ENCODE data around the gene SLC27A1. TPM values are rescaled to one million over a fixed set of nuclear protein-coding genes. Genes with fewer than 3 reads are reported as not detected.

Gene SLC27A1
- total RNA-seq: 59.3 TPM
- long read RNA-seq, transcript SLC27A1-201 (12 exons, 3,594 nt): major isoform, 12 of 125 reads
- long read RNA-seq, partial matches to known transcripts: 24 of 125 reads
- long read RNA-seq, other reads (novel, unspliced or antisense): 89 of 125 reads

DNA sequence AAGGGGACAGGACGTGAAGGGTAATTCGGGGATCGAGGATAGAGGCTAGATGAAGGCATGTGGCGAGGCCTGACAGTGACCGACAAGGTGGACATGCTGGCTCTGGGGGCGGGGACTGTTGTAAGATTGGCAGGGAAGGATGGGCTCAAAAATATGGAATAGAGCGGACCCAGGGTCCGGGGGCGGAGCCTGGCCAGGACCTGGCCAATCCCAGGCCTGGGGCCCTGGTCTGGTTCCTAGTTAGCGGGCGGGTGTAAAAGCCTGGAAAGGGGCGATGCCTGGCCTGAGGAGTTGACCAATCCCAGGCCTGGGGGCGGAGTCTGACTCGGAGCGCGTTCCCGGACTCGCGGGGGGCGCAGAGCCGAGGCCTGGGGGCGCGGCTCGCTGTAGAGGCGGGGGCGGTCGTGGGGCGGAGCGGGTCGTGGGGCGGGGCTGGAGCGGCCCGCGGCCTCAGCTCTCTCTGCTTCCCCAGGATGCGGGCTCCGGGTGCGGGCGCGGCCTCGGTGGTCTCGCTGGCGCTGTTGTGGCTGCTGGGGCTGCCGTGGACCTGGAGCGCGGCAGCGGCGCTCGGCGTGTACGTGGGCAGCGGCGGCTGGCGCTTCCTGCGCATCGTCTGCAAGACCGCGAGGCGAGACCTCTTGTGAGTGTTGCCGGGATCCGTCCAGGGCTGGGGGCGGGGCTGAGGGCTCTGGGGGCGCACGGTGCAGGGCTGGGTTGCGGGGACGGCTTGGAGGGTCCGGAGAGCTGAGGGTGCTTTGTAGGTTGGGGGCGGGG is at the start of gene SLC27A1:
Gene SLC27A1 (plus strand): TSS at position 457 of the 774 bp plus-strand sequence. CDS start 17 bp downstream, at position 474.
- peak within 1 kb of the TSS; percentile 97 for H3K27ac ChIP-seq (replicated peaks)
- H3K9me3 ChIP-seq (replicated peaks): no peaks in the 10 kb centered on the region
- H3K4me3 ChIP-seq: peak within 1 kb of the TSS; percentile 93
- no peak for TF ChIP-seq CTCF (IDR thresholded peaks at IDR 0.05; ENCODE audit: borderline replicate concordance)
- no peaks in the 10 kb centered on the region for H3K27me3 ChIP-seq (ENCODE audit: low read depth)
- peaks cover 68% of the 10 kb centered on the region for H3K4me1 ChIP-seq
- intact Hi-C loops (cut with micrococcal nuclease): loop anchor here (2.0 kb wide), 1 partner anchor 41 kb away; the partner anchor contains the start of gene PGLS
- H3K36me3 ChIP-seq: peaks cover 13% of the 10 kb centered on the region
- DNase-seq: peak; percentile 98

DNA sequence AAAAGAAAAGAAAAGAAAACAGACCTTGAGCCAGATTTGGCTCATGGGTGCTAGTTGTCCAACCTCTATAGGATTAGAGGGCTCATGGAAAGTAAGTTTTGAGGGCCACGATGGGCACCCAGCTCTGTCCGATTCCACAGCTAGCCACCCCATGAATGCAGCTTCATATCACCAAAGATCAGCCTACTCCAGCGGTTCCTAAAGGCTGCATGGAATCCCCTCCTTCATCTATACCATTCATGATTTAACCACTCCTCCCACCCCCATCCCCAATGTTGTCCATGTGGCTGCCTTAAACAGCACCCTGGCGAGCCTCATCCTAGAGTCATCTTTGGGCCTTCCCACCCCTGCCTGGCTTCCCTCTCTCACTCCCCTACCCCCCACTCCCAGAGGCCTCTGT is 48.4 kb upstream of the SLC27A1 start:
- no peak for TF ChIP-seq CTCF (IDR thresholded peaks at IDR 0.05; ENCODE audit: borderline replicate concordance)
- no peaks in the 10 kb centered on the region for H3K9me3 ChIP-seq (replicated peaks)
- intact Hi-C loops (cut with micrococcal nuclease): no loop called here
- peaks cover 20% of the 10 kb centered on the region for H3K4me1 ChIP-seq
- peaks cover 4% of the 10 kb centered on the region for H3K27me3 ChIP-seq (ENCODE audit: low read depth)
- H3K36me3 ChIP-seq: peaks cover 5% of the 10 kb centered on the region
- H3K27ac ChIP-seq (replicated peaks): no peak overlapping the region
- DNase-seq: no peak
- H3K4me3 ChIP-seq: no peak overlapping the region

DNA sequence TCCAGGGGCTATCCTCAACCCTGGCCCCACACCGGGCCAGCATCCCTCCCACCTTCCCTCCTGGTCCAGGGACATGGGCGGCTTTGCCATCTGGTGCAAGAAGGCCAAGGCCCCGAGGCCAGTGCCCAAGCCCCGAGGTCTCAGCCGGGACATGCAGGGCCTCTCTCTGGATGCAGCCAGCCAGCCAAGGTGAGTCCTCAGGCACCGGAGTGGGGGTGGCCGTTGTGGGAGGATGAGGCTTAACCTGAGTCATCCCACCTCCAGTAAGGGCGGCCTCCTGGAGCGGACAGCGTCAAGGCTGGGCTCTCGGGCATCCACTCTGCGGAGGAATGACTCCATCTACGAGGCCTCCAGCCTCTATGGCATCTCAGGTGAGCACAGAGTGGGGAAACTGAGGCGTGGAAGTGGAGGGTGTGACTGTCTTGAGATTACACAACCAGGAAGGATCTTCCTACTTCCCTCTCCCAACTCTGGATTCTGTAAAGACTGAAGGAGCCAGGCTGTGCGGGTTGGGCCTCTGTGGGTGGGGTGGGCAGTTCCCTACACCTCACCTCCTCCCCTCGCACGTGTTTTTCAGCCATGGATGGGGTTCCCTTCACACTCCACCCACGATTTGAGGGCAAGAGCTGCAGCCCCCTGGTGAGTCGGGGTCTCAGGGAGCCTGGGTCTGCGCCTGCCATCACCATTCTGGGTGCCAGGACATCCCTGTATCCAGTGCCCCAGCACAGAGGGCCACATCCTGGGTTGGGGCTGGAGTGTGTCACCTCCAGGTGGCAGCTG is 46.7 kb upstream of the SLC27A1 start:
- Histone ChIP-seq H3K27me3 (ENCODE audit: low read depth) (no peaks in the 10 kb centered on the region), H3K36me3 (peaks cover 5% of the 10 kb centered on the region), H3K9me3 (replicated peaks) (no peaks in the 10 kb centered on the region), H3K4me1 (peaks cover 19% of the 10 kb centered on the region), H3K27ac (replicated peaks) (no peak overlapping the region), H3K4me3 (no peak overlapping the region)
- no peak for DNase-seq
- no peak for TF ChIP-seq CTCF (IDR thresholded peaks at IDR 0.05; ENCODE audit: borderline replicate concordance)
- intact Hi-C loops (cut with micrococcal nuclease): no loop called here

DNA sequence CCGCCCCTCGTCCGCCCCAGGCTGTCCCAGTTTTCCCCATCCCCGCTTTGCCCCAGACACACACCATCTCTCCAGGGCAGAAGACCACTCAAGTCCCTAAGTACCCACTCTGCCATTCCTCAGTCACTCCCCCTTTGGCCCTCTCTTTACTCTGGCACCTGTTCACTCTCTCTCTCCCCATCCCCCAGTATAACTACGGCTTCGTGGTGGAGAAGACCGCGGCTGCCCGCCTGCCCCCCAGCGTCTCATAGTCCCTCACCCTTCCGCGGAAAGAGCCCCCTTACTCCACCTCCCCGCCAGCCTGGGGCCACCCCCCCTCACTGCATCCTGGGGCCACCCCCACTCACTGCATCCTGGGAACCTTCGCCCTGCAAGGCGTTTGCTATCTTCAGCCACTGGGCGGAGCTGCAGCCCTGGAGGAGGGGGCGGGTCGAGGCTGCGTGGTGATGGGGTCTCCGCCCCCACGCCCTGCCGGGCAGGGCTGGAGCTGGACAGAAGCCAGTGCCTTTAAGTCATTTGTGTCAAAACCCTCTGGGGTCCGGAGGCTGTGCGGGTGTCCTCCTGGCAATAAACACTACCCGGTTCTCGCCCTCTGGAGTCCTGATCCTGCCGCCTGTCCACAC is 45.5 kb upstream of the SLC27A1 start:
- Histone ChIP-seq H3K4me3 (no peak overlapping the region), H3K27me3 (ENCODE audit: low read depth) (no peaks in the 10 kb centered on the region), H3K4me1 (peaks cover 11% of the 10 kb centered on the region), H3K9me3 (replicated peaks) (no peaks in the 10 kb centered on the region), H3K27ac (replicated peaks) (no peak overlapping the region), H3K36me3 (peaks cover 5% of the 10 kb centered on the region)
- TF ChIP-seq CTCF (IDR thresholded peaks at IDR 0.05; ENCODE audit: borderline replicate concordance): peak; percentile 35
- intact Hi-C loops (cut with micrococcal nuclease): no loop called here
- no peak for DNase-seq

GRCh38 chr19:17429641-17430113 is 40.6 kb upstream of the SLC27A1 start:
- Histone ChIP-seq H3K27ac (replicated peaks) (no peak overlapping the region), H3K36me3 (no peaks in the 10 kb centered on the region)
- intact Hi-C loops (cut with micrococcal nuclease): no loop called here

More at GRCh38 chr19:17429641-17430113, 40.6 kb upstream of the SLC27A1 start:
- H3K27me3 ChIP-seq (ENCODE audit: low read depth): no peaks in the 10 kb centered on the region
- H3K9me3 ChIP-seq (replicated peaks): no peaks in the 10 kb centered on the region
- DNase-seq: no peak
- H3K4me3 ChIP-seq: no peak overlapping the region
- TF ChIP-seq CTCF (IDR thresholded peaks at IDR 0.05; ENCODE audit: borderline replicate concordance): no peak
- H3K4me1 ChIP-seq: no peaks in the 10 kb centered on the region
